GM12878 (cell line): ENCODE measurements around the gene CCDC91. TPM values are rescaled to one million over a fixed set of nuclear protein-coding genes. Genes with fewer than 3 reads are reported as not detected.

ENCODE experiments used
- ATF7 ChIP-seq: fragments of 450-650 bp; IDR thresholded peaks from 2 replicates; pipeline ENCODE4 v1.6.1; 2016; ENCODE audit warnings: low read depth, mild to moderate bottlenecking
- CHD1 ChIP-seq: IDR thresholded peaks from 2 replicates; pipeline ENCODE4 v1.6.1; 2012; ENCODE audit warnings: low read depth, low read length, improper control_type of control experiment
- CTCF ChIP-seq, 3 experiments: IDR thresholded peaks in 2 of 3; conservative IDR thresholded peaks in 1 of 3; 2 replicates each; pipeline ENCODE4 v1.5.1; 2011; ENCODE audit warnings: low read depth in 3 of 3, low read length in 3 of 3, mild to moderate bottlenecking in 3 of 3, control low read depth in 2 of 3, moderate library complexity in 2 of 3, inconsistent platforms in 1 of 3, mixed read lengths in 1 of 3; ENCODE audit not compliant: control insufficient read depth in 2 of 3, insufficient read depth in 1 of 3; ENCODE audit errors: extremely low read depth in 1 of 3
- E2F4 ChIP-seq: IDR thresholded peaks from 2 replicates; pipeline ENCODE4 v1.6.1; 2012; ENCODE audit warnings: low read depth, low read length, improper control_type of control experiment
- EP300 ChIP-seq, 2 experiments: fragments of 150-350 bp in 1 of 2; IDR thresholded peaks; 2 replicates each; pipeline ENCODE4 v1.6.1; 2011 to 2012; ENCODE audit warnings: low read depth in 2 of 2, low read length in 2 of 2, borderline replicate concordance in 1 of 2, improper control_type of control experiment in 1 of 2, inconsistent platforms in 1 of 2; ENCODE audit not compliant: control insufficient read depth in 1 of 2
- HDAC6 ChIP-seq: fragments of 200-600 bp; sonication (generic); IDR thresholded peaks from one replicate; pipeline ENCODE4 v1.8.0; 2017; ENCODE audit warnings: antibody characterized with exemption; ENCODE audit not compliant: unreplicated experiment
- IKZF1 ChIP-seq: fragments of 450-650 bp; conservative IDR thresholded peaks from 2 replicates; pipeline ENCODE4 v1.6.1; 2017; ENCODE audit warnings: antibody characterized with exemption, mild to moderate bottlenecking
- JUNB ChIP-seq: IDR thresholded peaks from 2 replicates; pipeline ENCODE4 v1.6.1; 2016; ENCODE audit warnings: antibody characterized with exemption, mild to moderate bottlenecking
- MEF2B ChIP-seq: fragments of 450-650 bp; IDR thresholded peaks from 2 replicates; pipeline ENCODE4 v1.6.1; 2018; ENCODE audit warnings: mild to moderate bottlenecking, moderate library complexity; ENCODE audit not compliant: partially characterized antibody, poor library complexity, severe bottlenecking
- MLLT1 ChIP-seq: fragments of 450-650 bp; IDR thresholded peaks from 2 replicates; pipeline ENCODE4 v1.6.1; 2016; ENCODE audit warnings: mild to moderate bottlenecking
- NR2C1 ChIP-seq: fragments of 450-650 bp; IDR thresholded peaks from 2 replicates; pipeline ENCODE4 v1.6.1; 2017; ENCODE audit warnings: antibody characterized with exemption, mild to moderate bottlenecking, moderate library complexity
- POLR2AphosphoS2 ChIP-seq: IDR thresholded peaks from 2 replicates; pipeline ENCODE4 v1.6.1; 2011; ENCODE audit warnings: low read depth, mild to moderate bottlenecking, low read length, improper control_type of control experiment, moderate library complexity
- RELB ChIP-seq: fragments of 450-650 bp; IDR thresholded peaks from 2 replicates; pipeline ENCODE4 v1.6.1; 2017; ENCODE audit warnings: low read depth, mild to moderate bottlenecking, moderate library complexity
- SMARCA5 ChIP-seq: fragments of 450-650 bp; IDR thresholded peaks from 2 replicates; pipeline ENCODE4 v1.6.1; 2017; ENCODE audit warnings: mild to moderate bottlenecking
- SP1 ChIP-seq: IDR thresholded peaks from one replicate; pipeline ENCODE4 v1.6.1; 2011; ENCODE audit warnings: low read depth, low read length
- TBL1XR1 ChIP-seq: IDR thresholded peaks from 2 replicates; pipeline ENCODE4 v1.6.1; 2012; ENCODE audit warnings: low read depth, low read length, improper control_type of control experiment
- YBX1 ChIP-seq: fragments of 450-650 bp; IDR thresholded peaks from 2 replicates; pipeline ENCODE4 v1.6.1; 2016; ENCODE audit warnings: antibody characterized with exemption
- ZNF384 ChIP-seq: IDR thresholded peaks from 2 replicates; pipeline ENCODE4 v1.6.1; 2012; ENCODE audit warnings: low read depth, mild to moderate bottlenecking, low read length, improper control_type of control experiment, borderline replicate concordance
- ZNF592 ChIP-seq: fragments of 450-650 bp; IDR thresholded peaks from 2 replicates; pipeline ENCODE4 v1.6.1; 2017; ENCODE audit warnings: mild to moderate bottlenecking, moderate library complexity
- polyA plus RNA-seq, 11 experiments: library from polyadenylated mRNA; depleted of rRNA in 4 of 11; unstranded in 6 of 11; stranded (reverse) in 5 of 11; fragments of >200 nt; fragmentation: Nextera tagmentation in 4 of 11; fragmentation: Illumina TruSeq in 1 of 11; extraction: Ambion mirVana in 4 of 11; extraction: Trizol in 1 of 11; gene quantifications; 1 replicate in 1 of 11; 2 replicates in 10 of 11; pipeline versions ENCODE4 v1.2.1 to v1.2.3, GENCODE V29; 2011 to 2016; ENCODE audit warnings: inconsistent platforms in 2 of 11, missing spikeins in 2 of 11, low read depth in 1 of 11
- total RNA-seq, 4 experiments: library from RNA; depleted of rRNA in 3 of 4; stranded (reverse); fragments of >200 nt in 3 of 4; fragmentation: Illumina TruSeq in 1 of 4; extraction: Trizol in 1 of 4; gene quantifications; 2 replicates each; pipeline versions ENCODE4 v1.2.1 to v1.2.3, GENCODE V29; 2013 to 2021

Gene CCDC91
- total and polyA plus RNA-seq, 10 of the 15 experiments (the other 5 are each of a cell fraction or from before 2014, with no cell fraction given): 6.1 to 24.9 (median 16.5) TPM

GRCh38 chr12:28460420-28461130 lies 270.3 kb downstream of the CCDC91 start (continued):
- no peak for TF ChIP-seq SMARCA5
- no peak for TF ChIP-seq YBX1
- TF ChIP-seq ZNF384: peak; percentile 29; the same call in 1 of the 2 replicates
- TF ChIP-seq NR2C1: no peak
- TF ChIP-seq CHD1: no peak
- 0 out of 2 replicates have a peak, but pooled peaks have one; percentile 16 for TF ChIP-seq JUNB
- TF ChIP-seq E2F4: no peak
- TF ChIP-seq RELB: no peak
- TF ChIP-seq IKZF1: no peak
- no peak for TF ChIP-seq POLR2AphosphoS2
- TF ChIP-seq MEF2B: peak; percentile 40
- TF ChIP-seq EP300 (IDR thresholded peaks at IDR 0.05; ENCODE audit: borderline replicate concordance in 1 of 2, control insufficient read depth in 1 of 2, low read depth in 2 of 2, low read length in 2 of 2): peak; percentile 18 to 49; a peak in 1 of 4 replicates
- TF ChIP-seq ATF7: 0 out of 2 replicates have a peak, but pooled peaks have one; percentile 23
- TF ChIP-seq SP1: no peak
- TF ChIP-seq HDAC6: no peak
- no peak for TF ChIP-seq ZNF592
- no peak for TF ChIP-seq MLLT1
- 0 out of 2 replicates have a peak, but pooled peaks have one; percentile 24 for TF ChIP-seq TBL1XR1
- no peak for TF ChIP-seq CTCF (IDR thresholded peaks at IDR 0.05 in 2 of 3, conservative IDR thresholded peaks at IDR 0.05 in 1 of 3; ENCODE audit: control insufficient read depth in 2 of 3, extremely low read depth in 1 of 3, insufficient read depth in 1 of 3, low read depth in 3 of 3, low read length in 3 of 3)
